GM18907 (cell line): Measurements from ENCODE around the gene CCDC70.

Experiments used
- ATAC-seq: cut with Tn5 transposase; IDR thresholded peaks from one replicate; pipeline ENCODE4 v1.9.1; 2021; ENCODE audit warnings: mild to moderate bottlenecking, moderate library complexity; ENCODE audit not compliant: unreplicated experiment

Gene CCDC70

DNA sequence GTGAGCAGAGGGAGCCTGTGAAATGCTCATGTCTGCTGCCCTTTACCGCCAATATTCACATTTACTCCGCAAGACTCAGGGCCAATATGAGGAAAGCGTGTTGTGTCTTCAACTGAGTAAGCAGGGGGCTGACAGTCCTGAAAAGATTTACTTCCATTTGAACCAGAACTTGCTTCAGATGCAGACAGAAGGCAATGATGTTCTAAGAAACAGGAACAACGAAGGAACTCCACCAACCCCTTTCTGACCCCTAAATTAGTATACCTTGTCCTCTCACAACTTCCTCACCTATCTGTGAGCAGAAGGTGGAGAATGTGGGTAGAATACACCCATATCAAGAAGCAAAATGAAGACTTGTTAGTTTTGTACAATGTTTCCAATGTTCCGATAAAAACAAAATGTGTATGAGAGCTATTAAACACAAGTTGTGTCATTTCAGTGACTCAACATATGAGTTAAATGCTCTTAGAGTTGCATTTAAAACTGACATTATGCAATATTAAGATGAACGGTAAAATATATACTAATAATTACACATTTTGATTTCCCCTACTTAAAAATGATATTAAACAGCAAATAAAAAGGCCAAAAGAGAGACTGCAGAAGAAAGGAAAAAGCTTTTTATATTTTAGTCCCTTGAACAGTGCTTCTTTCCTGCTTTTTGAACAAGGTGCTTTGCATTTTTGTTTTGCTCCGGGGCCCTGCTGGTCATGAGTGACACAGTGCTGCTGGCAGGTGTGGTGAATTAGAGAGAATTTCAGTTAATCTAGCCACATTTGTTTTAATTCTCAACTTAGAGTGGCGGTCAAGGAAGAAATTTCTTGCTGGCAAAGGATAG is 32.8 kb upstream of the CCDC70 start:
- no peak for ATAC-seq

DNA sequence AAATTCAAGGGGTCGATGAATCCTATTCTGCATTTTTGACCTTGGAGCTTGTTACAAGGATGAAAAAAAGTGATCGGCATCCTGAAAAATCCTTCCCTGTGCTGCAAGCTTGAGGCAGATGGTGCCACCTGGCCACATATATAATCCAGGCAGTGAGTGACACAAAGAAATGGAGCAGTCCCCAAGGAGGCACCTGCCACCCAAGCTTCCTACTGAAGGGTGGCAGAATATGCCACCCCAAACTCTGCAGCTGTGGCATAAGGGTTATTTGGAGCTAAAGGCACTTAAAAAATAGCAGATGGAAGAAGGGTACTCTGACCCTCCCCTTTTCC is 32.2 kb upstream of the CCDC70 start:
- ATAC-seq, result no peak

DNA sequence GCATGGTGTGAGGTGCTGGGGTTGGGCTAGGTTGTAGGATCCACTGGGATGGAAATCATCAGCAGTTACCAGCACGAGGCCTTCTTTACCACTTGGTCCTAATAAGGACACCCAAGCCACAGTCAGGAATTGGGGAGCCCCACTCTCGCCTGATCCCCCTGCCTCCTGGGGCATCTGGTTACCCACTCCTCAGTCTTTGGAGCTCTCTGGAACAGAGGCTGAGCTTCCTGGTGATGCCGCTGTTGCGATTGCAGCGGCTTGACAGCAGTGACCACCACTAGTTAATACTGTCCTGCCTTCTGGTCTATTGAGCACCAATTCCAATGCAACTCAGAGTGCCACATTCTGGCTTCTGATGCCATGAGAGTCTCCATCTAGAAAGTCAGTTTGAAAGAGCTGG is 30.2 kb upstream of the CCDC70 start:
- no peak for ATAC-seq

DNA sequence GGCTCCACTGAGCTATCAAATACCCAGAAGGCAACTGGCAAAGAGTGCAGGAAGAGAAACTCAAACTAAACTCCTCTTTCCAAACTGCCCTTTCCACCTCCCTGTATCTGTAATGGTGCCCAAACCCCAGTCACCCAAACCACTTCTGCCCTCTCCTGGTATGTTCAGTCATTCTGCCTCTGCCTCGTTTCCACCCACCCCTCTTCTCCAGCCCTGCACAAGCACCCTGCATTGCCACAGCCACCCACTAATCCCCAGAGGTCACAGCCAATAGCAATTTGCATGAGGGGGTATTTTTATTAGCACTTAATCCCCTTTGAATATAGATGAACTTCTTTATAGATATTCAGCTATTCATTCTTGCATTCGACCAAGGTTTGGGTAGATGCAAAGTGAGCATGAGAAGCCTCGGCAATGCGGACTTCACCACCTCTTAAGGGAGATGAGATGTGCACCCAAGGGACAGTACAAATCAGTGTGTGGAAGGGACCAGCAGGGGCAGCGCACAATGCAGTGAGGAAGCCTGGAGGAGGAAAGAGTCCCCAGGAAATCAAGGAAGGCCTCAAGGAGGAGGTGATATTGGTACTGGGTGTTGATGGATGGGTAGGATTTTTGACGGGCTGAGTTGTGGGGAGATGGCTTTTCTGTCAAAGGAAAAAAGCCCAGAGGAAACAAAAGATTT is 29.2 kb upstream of the CCDC70 start:
- peak; percentile 88 for ATAC-seq

DNA sequence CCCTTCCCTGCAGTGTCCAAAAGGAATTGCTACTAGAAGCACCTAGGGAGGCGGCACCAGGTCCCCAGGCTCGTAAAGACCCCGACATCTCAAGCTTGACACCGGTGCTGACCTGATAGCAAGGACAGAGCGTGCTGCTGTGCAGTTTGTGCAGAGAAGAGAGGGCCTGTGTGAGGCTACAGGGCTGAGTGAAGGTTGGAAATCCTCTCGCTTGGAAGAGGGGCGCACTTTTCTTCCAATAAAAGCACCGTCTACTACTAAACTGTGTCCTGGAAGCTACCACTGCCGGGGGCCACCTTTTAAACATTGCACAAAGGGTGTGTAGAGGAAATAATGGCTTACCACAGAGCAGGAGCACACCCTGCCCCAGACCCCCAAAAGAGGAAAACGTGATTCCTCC is 27.8 kb upstream of the CCDC70 start:
- no peak for ATAC-seq

DNA sequence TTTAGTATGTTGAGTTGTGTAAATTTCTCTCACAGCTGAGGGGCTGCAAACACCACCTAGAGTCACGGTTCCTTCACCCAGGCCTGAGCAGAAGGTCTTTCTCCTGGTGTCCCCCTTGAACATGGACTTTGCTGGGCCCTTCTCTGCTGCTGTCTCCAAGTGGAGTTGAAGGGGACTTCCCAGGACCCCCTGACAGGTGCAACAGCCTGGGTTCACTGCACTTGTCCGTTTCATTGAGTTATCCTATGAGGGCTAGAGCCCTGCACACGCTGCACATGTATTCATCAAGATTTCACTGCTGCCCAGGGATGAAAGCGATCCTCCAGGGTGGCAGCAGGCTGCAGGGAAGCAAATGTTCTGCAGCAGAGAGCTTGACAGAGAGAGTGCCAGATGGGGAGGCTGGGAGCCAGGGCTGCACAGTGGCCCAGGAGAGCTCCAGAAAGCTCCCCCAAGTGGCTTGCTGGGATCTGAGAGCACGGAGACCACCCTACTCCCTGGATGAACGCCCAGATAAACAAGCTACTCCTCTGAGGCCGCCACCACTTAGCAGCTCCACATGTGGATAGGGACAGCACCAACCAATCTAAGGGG is 27.1 kb upstream of the CCDC70 start:
- no peak for ATAC-seq

DNA sequence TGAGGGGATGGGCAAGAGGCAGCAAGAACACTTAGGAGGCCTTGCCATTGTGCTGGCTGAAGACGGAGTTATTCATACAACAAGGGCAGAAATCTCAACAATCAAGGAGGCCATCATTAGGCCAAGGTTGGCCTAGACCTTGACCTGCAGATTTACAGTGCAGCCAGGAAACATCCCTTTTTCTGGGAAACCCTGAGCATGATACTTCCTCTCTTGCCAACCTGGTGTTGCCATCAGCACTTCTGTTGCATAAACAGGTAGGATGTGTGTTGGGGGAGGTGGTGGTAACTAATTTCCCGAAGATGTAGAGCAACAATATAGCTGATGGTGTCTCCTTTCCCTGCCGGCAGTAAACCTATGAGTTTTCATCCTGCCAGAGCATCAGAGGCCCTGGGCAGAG is 24.8 kb upstream of the CCDC70 start:
- ATAC-seq, result no peak

DNA sequence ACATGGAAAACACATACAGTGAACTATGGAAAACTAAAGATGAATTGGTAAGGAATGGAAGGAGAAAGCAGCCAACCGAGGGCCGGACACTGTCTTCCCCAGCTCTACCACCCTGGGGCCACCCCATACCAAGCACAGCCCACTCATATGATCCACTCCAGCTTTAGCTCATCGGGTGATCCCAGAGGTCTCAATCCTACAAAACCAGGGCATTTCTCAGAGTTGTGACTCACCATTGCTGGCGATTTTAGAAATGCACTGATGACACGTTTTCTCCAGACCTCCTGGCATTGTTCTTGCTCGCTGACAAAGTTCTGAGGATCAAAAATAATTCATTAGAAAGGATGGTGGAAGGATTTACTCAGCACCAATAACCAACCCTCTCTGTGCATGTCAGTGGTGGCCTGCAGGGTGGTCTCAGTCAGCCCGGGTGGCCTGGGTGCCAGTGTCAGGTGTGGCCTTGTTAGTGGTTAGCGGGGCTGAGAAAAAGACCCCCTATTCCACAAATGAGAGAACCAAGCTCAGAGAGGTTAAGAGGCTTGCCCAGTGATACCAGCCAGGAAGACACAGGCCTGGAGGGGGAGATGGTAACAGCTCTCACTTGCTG is 23.4 kb upstream of the CCDC70 start:
- no peak for ATAC-seq

DNA sequence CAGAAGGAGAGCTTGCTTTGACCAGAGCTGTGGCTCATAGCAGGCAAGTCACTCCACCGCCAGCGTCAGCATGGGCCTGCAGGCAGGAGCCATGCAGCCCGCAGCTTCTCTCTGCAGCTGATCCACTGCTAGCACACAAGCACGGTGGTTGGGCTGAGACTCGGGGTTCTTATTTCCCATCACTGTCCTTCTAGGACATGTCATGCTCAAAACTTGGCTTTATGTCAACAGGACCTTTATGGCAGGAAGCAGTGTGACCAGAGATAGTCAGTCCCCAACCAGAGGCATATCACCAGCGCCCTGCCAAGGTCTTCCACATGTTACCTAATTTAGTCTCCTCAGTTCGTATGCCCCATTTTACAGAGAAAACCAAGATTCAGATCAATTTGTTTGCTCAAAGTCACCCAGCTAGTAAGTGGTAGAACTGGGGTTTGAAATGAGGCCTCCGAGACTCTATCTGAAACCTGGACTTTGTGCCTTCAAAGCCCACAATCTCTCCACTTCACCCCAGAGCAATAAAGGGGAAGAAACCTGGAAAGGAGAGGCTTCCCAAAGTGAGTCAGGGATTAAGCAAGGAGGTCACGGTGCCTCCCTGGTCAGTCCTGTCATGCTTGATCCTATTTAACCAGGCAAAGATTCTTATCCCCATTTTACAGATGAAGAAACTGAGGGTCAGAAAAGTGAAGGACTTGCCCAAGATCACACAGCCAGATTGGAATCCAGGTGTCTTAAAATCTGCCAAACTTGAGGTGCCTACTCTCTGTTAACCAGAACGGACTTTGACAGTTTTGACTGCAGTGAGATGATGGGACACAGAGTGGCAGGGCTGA is 21.8 kb upstream of the CCDC70 start:
- ATAC-seq, result no peak

DNA sequence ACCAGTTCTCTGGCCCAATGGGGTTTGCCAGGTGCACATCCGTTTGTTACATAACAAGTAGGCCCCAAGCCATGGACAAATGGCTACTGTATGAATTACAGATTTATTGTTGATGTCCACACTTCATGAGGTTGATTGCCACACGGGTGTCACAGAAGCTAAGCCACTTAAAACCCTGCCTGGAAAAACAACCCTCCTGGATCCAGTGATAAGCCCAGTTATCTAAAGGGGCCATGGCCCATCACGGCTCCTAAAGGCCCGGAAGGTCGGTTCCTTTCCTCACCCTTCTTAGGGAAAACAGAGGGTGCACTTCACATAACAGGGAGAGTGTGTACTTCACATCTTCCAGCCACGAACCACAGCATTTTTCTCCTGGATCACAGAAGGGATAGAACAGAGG is 20.9 kb upstream of the CCDC70 start:
- ATAC-seq, result no peak

DNA sequence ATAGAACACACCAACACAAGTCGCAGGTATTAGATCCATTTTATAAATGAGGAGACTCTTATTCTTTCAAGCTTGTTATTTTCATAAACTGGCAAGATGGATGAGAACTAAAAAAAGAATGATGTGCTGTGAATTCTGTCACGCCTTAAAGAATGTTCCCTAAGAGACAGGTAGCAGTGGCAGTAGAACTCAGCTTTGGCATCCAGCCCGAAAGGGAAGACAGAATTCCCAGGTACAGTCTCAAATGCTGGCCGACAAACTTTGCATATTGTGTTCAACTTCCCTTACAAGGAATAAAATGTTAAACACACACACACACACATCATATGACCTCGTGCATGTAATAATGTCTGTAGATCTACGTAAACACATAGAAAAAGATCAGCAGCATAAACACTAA is 20.0 kb upstream of the CCDC70 start:
- no peak for ATAC-seq

DNA sequence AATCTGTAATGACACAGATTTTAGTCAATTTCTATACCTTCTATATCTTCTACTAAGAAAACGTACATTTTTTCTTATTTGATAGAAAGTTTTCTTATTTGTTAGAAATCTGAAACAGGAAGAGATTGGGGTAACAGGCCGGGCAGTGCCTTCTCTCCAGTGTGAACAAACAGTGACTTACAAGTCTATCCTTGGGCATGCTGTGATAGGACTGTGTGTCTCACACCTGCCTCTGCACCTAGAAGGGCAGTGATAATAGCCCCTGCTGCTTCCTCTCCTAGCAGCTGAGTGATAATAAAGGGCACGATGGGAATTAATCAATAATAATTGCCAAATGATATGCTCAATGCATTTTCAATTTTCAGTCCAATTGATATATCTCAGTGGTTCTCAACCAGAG is 18.2 kb upstream of the CCDC70 start:
- ATAC-seq, result no peak

DNA sequence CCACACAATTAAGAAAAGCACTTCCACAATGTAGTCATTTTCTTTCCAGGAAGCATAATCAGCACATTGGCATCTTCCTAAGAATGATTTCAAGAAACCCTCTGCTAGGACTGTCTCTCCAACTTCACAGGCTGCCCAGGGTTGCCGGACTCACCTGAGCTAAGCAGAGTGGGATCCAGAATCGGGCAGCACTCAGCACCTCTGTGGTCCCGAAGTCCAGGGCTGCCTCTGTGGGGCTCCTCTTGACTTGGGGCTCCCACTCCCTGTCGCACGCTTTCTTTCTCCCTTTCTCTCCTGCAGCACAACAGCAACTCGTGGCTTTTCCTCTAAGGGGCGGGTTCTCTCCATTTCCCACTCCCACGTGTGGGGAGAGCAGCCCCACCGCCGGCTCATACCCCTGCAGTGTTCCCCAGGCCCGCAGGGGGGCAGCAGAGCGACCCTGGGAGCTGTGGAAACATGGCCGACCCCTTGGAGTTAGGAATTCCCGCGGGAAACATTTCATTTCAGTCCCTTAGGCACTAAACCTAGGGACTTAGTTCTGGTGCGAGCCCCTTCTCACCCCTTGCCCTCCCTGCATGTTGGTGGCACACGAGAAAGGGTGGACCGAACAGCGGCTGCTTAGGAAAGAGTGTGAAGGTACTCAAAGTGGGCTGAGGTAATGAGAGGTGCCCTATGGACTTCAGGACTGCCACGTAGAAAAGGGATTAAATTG is 16.8 kb upstream of the CCDC70 start, which contains the start of gene TMEM272:
TSS of gene TMEM272 (minus strand) at position 316 of the 712 bp plus-strand sequence. CDS start 6,647 bp downstream, outside the sequence.
- ATAC-seq, result peak; percentile 58

DNA sequence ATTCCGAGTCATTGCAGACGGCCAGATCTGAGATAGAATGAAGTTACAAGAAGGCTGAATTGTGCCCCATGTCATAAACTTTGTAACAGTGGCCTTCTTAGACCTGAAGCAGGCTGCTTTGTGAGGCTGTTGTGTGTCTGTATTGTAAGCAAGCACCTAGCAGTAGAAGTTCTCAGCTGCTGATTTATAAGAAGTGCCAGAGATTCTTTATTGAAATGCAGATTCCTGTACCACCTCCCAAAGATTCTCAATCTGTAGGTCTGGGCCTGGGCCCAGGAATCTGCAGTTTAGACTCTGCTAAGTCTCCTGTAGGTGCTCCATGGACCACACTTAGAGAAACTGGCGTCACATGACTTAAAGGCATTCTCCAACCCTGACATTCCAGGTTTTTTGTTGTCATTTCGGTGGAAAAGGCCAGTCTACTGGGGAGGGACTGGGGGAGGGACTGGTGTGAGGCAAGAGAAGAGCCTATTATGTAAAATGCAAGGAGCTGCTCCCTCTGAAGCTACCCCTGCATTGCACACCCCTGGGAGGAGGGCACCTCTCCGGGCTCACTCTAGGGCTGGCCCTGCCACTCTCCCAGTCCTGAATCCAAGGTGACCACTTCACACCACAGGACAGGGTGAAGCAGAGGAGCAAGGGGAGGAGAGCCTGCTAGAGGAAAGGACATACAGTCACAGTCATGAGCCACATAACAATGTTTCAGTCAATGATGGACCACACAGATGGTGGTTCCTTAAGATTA is 16.0 kb upstream of the CCDC70 start:
- ATAC-seq, result no peak

DNA sequence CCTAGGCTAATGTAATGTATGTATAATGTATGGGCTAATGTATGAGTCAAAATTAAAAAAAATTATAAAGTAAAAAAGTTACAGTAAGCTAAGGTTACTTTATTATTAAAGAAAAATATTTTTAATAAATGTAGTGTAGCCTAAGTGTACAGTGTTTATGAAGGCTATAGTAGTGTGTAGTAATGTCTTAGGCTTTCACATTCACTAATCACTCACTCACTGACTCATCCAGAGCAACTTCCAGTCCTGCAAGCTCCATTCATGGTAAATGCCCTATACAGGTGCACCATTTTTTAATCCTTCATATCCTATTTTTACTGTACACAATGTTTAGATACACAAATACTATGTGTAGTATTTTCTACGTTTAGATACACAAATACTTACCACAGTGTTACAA is 15.0 kb upstream of the CCDC70 start:
- no peak for ATAC-seq

DNA sequence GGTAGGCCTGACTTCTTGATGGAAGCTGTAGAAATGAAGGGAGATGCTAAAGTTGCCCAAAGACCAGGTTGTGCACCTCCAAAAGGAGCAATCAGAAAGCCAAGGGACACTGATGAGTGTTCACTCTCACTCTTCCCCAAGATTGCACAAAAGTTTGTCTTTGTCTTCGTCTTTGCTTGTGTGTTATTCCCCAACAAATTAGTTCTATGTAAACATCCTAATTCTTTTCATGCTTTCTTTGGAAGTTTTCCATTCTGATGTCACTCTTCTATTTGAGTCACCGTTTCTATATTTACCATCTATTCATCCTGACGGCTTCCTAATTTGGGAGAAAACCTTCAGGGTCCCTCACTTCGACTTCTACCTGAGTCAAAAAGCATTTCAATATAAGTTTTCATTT is 13.1 kb upstream of the CCDC70 start:
- no peak for ATAC-seq

DNA sequence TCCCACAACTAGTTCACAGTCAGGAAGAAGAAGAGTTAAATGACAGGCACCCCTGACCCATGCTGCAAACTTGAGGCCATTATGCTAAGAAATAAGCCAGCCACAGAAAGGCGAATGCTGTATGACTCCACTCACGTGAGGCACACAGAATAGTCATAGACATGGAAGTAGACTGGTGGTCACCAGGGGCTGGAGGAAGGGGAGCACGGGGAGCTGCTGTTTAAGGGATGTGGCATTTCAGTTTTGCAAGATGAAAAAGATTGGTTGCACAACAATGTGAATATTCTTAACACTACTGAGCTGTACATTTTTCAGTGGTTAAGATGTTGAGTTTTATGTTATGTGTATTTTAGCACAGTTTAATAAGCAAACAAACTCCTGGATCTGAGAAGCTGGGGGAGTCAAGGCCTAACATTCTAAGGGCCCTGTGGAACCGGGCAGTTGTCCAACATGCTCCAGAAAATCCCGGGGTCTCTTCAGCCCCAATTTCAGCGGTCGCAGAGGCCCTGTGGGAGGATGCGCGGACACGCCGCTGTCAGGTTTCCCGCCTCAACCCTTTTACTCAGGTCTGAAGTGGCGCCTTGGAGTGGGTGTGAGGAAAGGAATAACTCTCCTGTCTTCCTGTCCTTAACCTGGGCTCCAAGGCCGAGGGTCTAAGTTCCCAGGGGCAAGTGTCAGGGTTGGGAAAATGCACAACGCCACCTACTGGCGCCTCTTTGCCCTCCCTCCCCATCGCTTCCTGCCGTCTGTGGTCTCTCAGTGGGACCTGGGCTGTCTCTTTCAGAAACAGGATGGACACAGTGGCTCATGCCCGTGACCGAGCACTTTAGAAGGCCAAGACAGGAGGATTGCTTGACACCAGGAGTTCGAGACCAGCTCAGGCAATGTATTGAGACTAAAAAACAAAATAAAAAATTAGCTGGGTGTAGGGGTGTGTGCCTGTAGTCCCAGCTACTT is 12.3 kb upstream of the CCDC70 start:
- ATAC-seq, result no peak

DNA sequence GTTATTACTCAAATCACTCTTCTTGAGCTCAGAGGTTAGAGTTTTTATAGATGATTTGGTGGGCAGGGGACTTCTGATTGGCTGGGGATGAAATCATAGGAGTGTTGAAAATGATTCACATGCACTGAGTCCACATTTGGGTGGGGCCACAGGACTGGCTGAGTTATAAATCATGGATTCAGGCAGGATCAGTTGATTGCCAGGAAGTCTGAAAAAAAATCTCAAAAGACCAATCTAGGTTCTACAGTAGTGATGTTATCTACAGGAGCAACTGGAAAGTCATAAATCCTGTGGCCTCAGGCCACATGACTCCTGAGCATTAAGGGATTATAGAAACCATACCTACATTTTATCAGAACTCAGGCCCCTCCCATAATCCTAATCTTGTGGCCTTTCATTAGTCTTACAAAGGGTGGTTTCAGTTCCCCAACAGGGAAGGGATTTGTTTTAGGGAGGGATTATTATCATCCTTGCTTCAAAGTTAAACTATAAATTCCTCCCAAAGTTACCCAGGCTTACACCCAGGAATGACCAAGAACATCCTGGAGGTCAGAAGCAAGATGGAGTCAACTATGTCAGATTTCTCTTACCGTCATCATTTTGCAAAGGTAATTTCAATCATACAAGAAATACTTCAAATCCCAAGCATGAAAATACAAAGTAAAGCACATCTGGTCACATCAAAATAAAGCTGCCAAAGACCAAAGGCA is 5.6 kb upstream of the CCDC70 start:
- no peak for ATAC-seq
